ENCODE measurements around the gene RXRA. TPM values are rescaled to one million over a fixed set of nuclear protein-coding genes. Genes with fewer than 3 reads are reported as not detected.

The RXRA gene
- total and polyA plus RNA-seq, 2 of the 13 experiments (the other 11 are each of a cell fraction or from before 2014, with no cell fraction given): 18.9 to 29.2 TPM

DNA sequence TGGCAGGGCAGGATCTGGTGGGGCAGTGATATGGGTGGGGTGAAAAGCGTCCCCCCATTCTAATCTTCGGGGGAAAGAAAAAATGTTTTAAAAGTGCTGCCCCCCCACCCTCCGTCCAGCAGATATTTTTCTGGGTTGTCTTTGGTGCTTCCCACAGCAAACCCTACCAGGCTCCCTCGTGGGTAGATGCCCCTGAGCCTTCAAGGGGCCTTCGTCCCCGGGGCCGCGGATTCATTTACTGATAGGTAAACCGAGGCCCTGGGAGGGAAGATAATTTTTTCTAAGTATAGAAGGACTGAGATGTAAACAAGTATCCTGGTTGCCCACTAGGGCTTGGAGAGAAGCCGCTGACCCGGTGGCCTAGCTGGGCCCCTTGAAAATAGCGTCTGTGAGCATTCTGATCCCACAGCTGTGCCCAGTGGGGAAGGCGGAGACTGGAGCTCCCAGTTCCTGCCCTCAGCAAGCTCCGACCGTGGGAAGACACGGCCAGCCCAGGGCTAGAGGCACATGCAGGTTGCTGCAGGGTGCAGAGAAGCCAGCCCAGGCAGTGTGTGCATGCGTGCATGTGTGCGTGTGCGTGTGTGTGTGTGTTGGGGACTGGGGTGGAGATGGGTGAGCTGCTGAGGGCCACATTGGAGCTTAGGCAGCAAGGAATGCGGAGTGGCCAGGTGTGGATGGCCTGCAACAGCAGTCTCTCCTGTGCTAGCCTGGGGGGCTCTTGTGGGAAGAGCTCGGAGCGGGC lies 6.0 kb upstream of the RXRA start (continued):
- TF ChIP-seq ZNF768 (CRISPR knock-in tag; IDR thresholded peaks at IDR 0.05) (no peak), RAD21 (CRISPR knock-in tag; IDR thresholded peaks at IDR 0.05) (no peak), BCL6 (CRISPR knock-in tag; IDR thresholded peaks at IDR 0.05) (no peak), TSC22D2 (CRISPR knock-in tag; IDR thresholded peaks at IDR 0.05; ENCODE audit: borderline replicate concordance) (no peak), ZNF530 (CRISPR knock-in tag; IDR thresholded peaks at IDR 0.05; ENCODE audit: low read depth) (no peak), ATF7-NPFF (CRISPR knock-in tag; IDR thresholded peaks at IDR 0.05; ENCODE audit: low read depth) (no peak), ZNF33A (CRISPR knock-in tag; IDR thresholded peaks at IDR 0.05; ENCODE audit: borderline replicate concordance) (0 out of 2 replicates have a peak, but pooled peaks have one; percentile 37), NCOA2 (CRISPR knock-in tag; IDR thresholded peaks at IDR 0.05) (no peak), TAF15 (IDR thresholded peaks at IDR 0.05; ENCODE audit: low read depth, low read length, poor library complexity, severe bottlenecking) (no peak), SAFB2 (CRISPR knock-in tag; IDR thresholded peaks at IDR 0.05; ENCODE audit: borderline replicate concordance, low read depth) (no peak), EEA1 (CRISPR knock-in tag; IDR thresholded peaks at IDR 0.05; ENCODE audit: borderline replicate concordance) (no peak), ZNF281 (CRISPR knock-in tag; IDR thresholded peaks at IDR 0.05; ENCODE audit: borderline replicate concordance) (no peak), HCFC1 (IDR thresholded peaks at IDR 0.05; ENCODE audit: low read depth, low read length) (no peak), IRF2 (CRISPR knock-in tag; IDR thresholded peaks at IDR 0.05) (no peak), HOXA7 (CRISPR knock-in tag; IDR thresholded peaks at IDR 0.05) (no peak), ZNF841 (CRISPR knock-in tag; IDR thresholded peaks at IDR 0.05; ENCODE audit: borderline replicate concordance) (no peak), CSRNP1 (CRISPR knock-in tag; IDR thresholded peaks at IDR 0.05) (no peak)
- TF ChIP-seq, protein P1, sequence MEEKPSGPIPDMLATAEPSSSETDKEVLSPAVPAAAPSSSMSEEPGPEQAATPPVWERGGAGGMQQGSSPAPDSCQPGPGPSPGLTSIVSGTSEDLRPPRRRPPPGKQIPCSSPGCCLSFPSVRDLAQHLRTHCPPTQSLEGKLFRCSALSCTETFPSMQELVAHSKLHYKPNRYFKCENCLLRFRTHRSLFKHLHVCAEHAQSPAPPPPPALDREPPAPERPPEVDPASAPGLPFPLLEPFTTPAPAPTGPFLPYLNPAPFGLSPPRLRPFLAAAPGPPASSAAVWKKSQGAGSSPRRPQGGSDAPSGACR (CRISPR knock-in tag; IDR thresholded peaks at IDR 0.05): 0 out of 2 replicates have a peak, but pooled peaks have one; percentile 3
- TF ChIP-seq, protein P2, sequence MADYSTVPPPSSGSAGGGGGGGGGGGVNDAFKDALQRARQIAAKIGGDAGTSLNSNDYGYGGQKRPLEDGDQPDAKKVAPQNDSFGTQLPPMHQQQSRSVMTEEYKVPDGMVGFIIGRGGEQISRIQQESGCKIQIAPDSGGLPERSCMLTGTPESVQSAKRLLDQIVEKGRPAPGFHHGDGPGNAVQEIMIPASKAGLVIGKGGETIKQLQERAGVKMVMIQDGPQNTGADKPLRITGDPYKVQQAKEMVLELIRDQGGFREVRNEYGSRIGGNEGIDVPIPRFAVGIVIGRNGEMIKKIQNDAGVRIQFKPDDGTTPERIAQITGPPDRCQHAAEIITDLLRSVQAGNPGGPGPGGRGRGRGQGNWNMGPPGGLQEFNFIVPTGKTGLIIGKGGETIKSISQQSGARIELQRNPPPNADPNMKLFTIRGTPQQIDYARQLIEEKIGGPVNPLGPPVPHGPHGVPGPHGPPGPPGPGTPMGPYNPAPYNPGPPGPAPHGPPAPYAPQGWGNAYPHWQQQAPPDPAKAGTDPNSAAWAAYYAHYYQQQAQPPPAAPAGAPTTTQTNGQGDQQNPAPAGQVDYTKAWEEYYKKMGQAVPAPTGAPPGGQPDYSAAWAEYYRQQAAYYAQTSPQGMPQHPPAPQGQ (CRISPR knock-in tag; IDR thresholded peaks at IDR 0.05; ENCODE audit: borderline replicate concordance): no peak
- TF ChIP-seq, protein P3, sequence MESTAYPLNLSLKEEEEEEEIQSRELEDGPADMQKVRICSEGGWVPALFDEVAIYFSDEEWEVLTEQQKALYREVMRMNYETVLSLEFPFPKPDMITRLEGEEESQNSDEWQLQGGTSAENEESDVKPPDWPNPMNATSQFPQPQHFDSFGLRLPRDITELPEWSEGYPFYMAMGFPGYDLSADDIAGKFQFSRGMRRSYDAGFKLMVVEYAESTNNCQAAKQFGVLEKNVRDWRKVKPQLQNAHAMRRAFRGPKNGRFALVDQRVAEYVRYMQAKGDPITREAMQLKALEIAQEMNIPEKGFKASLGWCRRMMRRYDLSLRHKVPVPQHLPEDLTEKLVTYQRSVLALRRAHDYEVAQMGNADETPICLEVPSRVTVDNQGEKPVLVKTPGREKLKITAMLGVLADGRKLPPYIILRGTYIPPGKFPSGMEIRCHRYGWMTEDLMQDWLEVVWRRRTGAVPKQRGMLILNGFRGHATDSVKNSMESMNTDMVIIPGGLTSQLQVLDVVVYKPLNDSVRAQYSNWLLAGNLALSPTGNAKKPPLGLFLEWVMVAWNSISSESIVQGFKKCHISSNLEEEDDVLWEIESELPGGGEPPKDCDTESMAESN (CRISPR knock-in tag; conservative IDR thresholded peaks at IDR 0.05): no peak
